SH-SY5Y (cell line): ENCODE measurements around the gene MACF1.

Source experiments
- GATA2 ChIP-seq: IDR thresholded peaks from 2 replicates; pipeline ENCODE4 v1.6.1; 2011; ENCODE audit warnings: mild to moderate bottlenecking, low read depth, low read length
- GATA3 ChIP-seq: IDR thresholded peaks from 2 replicates; pipeline ENCODE4 v1.6.1; 2011; ENCODE audit warnings: low read depth, mild to moderate bottlenecking, low read length, moderate library complexity

GRCh38 chr1:39416609-39417008 is 212.1 kb downstream of the MACF1 start:
- no peak for TF ChIP-seq GATA2
- no peak for TF ChIP-seq GATA3
